ENCODE data around the gene CHADL. TPM values are rescaled to one million over a fixed set of nuclear protein-coding genes. Genes with fewer than 3 reads are reported as not detected.
A peak's percentile ranks its signal among the peaks of the same experiment; 100 is the strongest.
"Not testable (repeated sequence)": the region's sequence is repeated elsewhere in the genome, so short reads cannot be mapped to it uniquely, and the experiment has no call there.

Gene CHADL
- total RNA-seq, 1 experiment from 2014 or later: 1.2 TPM

- CTCF ChIA-PET: no interaction called here
- BruUV-seq (replicated peaks): no TSS peak
- Histone ChIP-seq H2AFZ (ENCODE audit: low read length) (no peak overlapping the region), H3K4me2 (ENCODE audit: low read length) (no peak overlapping the region), H3K4me3 (ENCODE audit: low read length) (no peak overlapping the region), H3K27ac (ENCODE audit: low read length) (no peak overlapping the region), H3K27me3 (ENCODE audit: low read length) (no peaks in the 10 kb centered on the region), H3K9ac (ENCODE audit: low read length) (no peak overlapping the region), H3K9me3 (ENCODE audit: low read length) (no peaks in the 10 kb centered on the region), H4K20me1 (ENCODE audit: low read length) (no peaks in the 10 kb centered on the region), H3K36me3 (ENCODE audit: low read depth, low read length) (no peaks in the 10 kb centered on the region), H3K79me2 (ENCODE audit: low read length) (no peaks in the 10 kb centered on the region), H3K9me2 (replicated peaks; ENCODE audit: low read length) (no peaks in the 10 kb centered on the region), H3F3A (ENCODE audit: low read length, unreplicated experiment) (no peaks in the 10 kb centered on the region), H3K4me1 (ENCODE audit: insufficient read depth, low read length) (peaks cover 11% of the 10 kb centered on the region)
- POLR2A ChIA-PET (ENCODE audit: unreplicated experiment): interaction anchor here (0.6 kb wide), 1 partner anchor 174 kb away, joined by 3 read pairs; no protein-coding TSS in a partner anchor
- TF ChIP-seq, protein P1, sequence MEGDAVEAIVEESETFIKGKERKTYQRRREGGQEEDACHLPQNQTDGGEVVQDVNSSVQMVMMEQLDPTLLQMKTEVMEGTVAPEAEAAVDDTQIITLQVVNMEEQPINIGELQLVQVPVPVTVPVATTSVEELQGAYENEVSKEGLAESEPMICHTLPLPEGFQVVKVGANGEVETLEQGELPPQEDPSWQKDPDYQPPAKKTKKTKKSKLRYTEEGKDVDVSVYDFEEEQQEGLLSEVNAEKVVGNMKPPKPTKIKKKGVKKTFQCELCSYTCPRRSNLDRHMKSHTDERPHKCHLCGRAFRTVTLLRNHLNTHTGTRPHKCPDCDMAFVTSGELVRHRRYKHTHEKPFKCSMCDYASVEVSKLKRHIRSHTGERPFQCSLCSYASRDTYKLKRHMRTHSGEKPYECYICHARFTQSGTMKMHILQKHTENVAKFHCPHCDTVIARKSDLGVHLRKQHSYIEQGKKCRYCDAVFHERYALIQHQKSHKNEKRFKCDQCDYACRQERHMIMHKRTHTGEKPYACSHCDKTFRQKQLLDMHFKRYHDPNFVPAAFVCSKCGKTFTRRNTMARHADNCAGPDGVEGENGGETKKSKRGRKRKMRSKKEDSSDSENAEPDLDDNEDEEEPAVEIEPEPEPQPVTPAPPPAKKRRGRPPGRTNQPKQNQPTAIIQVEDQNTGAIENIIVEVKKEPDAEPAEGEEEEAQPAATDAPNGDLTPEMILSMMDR (conservative IDR thresholded peaks at IDR 0.05; ENCODE audit: low read depth, low read length): no peak
- TF ChIP-seq EZH2phosphoT487 (IDR thresholded peaks at IDR 0.05; ENCODE audit: borderline replicate concordance, low read length): no peak
- TF ChIP-seq EZH2 (IDR thresholded peaks at IDR 0.05; ENCODE audit: low read length, unreplicated experiment): no peak
- ATAC-seq (no peak), DNase-seq (no peak)
- intact Hi-C loops (cut with micrococcal nuclease): no loop called here
Observed at GRCh38 chr22:41184679-41185078, 56.1 kb downstream of the CHADL start.

DNA sequence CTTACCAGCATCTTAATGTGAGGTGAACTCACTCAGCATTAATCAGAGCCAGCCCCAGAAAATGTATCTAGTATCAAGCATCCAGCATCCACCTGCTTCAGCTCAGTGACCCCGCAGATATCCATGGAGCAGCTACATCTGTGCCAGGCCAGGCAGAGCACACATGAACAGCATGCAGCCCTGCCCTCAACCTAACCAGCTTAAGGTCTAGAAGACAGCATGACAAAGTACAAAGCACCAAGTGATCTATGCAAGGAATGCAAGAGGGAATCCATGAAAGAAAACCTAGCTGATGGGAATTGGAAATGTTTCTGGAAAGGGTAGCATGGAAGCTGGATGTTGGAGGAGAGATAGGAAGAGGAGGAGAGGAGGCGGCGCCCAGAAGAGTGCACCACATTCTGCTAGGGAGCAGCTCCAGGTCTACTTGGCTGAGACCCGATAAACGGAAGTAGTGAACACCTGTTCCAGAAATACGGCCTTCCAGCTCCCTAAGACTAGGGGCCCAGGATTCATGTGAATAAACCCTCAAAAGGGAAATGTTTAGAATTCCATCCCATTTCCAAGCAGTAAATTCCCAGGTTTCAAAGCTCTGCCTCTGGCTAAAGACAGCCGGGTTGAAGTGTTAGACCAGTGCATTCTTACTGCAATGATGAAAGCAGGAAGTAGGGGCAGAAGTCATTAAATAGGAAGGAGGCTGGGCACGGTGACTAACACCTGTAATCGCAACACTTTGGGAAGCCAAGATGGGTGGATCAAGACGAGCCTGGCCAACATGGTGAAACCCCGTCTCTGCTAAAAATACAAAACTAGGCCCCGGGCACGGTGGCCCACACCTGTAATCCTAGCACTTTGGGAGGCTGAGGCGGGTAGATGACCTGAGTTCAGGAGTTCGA lies 59.1 kb downstream of the CHADL start:
- H3K4me2 ChIP-seq (ENCODE audit: low read length): no peak overlapping the region
- TF ChIP-seq, protein P1 (conservative IDR thresholded peaks at IDR 0.05; ENCODE audit: low read depth, low read length): no peak
- TF ChIP-seq EZH2 (IDR thresholded peaks at IDR 0.05; ENCODE audit: low read length, unreplicated experiment) (no peak), EZH2phosphoT487 (IDR thresholded peaks at IDR 0.05; ENCODE audit: borderline replicate concordance, low read length) (no peak)
- H3K4me3 ChIP-seq (ENCODE audit: low read length): no peak overlapping the region
- intact Hi-C loops (cut with micrococcal nuclease): no loop called here
- no peak overlapping the region for H3K27ac ChIP-seq (ENCODE audit: low read length)
- H3K36me3 ChIP-seq (ENCODE audit: low read depth, low read length): peaks cover 6% of the 10 kb centered on the region; the same call in 1 of the 2 replicates
- ChIA-PET POLR2A (ENCODE audit: unreplicated experiment) (interaction anchor here (0.6 kb wide), 1 partner anchor 56 kb away, joined by 3 read pairs; no protein-coding TSS in a partner anchor), CTCF (no interaction called here)
- ATAC-seq (peak; percentile 75), DNase-seq (peak; percentile 49)
- no peak overlapping the region for H3K9ac ChIP-seq (ENCODE audit: low read length)
- no peaks in the 10 kb centered on the region for H3F3A ChIP-seq (ENCODE audit: low read length, unreplicated experiment)
- H3K27me3 ChIP-seq (ENCODE audit: low read length): no peaks in the 10 kb centered on the region
- H3K9me2 ChIP-seq (replicated peaks; ENCODE audit: low read length): no peaks in the 10 kb centered on the region
- peaks cover 11% of the 10 kb centered on the region for H3K4me1 ChIP-seq (ENCODE audit: insufficient read depth, low read length)
- no peak overlapping the region for H2AFZ ChIP-seq (ENCODE audit: low read length)
- H3K79me2 ChIP-seq (ENCODE audit: low read length): no peaks in the 10 kb centered on the region
- H3K9me3 ChIP-seq (ENCODE audit: low read length): no peaks in the 10 kb centered on the region
- H4K20me1 ChIP-seq (ENCODE audit: low read length): no peaks in the 10 kb centered on the region
- no TSS peak for BruUV-seq (replicated peaks)

DNA sequence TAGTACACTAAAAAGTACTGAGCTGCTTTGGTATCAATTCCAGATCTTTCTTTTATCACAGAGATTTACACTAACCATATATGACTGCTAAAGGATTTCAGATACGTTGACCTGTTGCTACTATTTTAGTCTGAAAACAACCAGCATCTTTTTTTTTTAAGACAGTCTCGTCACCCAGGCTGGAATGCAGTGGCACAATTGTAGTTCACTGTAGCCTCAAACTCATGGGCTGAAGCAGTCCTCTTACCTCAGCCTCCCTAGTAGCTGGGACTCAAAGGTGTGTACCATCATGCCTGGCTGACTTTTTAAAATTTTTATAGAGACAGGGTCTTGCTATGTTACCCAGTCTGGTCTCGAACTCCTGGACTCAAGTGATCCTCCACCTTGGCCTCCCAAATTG lies 59.8 kb downstream of the CHADL start:
- no TSS peak for BruUV-seq (replicated peaks)
- Histone ChIP-seq H2AFZ (ENCODE audit: low read length) (no peak overlapping the region), H3K4me1 (ENCODE audit: insufficient read depth, low read length) (peaks cover 11% of the 10 kb centered on the region), H3K79me2 (ENCODE audit: low read length) (no peaks in the 10 kb centered on the region), H3F3A (ENCODE audit: low read length, unreplicated experiment) (no peaks in the 10 kb centered on the region), H3K4me3 (ENCODE audit: low read length) (no peak overlapping the region), H4K20me1 (ENCODE audit: low read length) (no peaks in the 10 kb centered on the region), H3K9me3 (ENCODE audit: low read length) (no peaks in the 10 kb centered on the region), H3K27ac (ENCODE audit: low read length) (no peak overlapping the region), H3K9ac (ENCODE audit: low read length) (no peak overlapping the region), H3K9me2 (replicated peaks; ENCODE audit: low read length) (no peaks in the 10 kb centered on the region), H3K36me3 (ENCODE audit: low read depth, low read length) (peaks cover 12% of the 10 kb centered on the region; the same call in 1 of the 2 replicates), H3K27me3 (ENCODE audit: low read length) (no peaks in the 10 kb centered on the region), H3K4me2 (ENCODE audit: low read length) (no peak overlapping the region)
- DNase-seq (no peak), ATAC-seq (no peak)
- ChIA-PET POLR2A (ENCODE audit: unreplicated experiment) (interaction anchor here (0.6 kb wide), 2 partner anchors 57 to 440 kb away, joined by 3 read pairs; partner anchors contain the start of gene XRCC6), CTCF (no interaction called here)
- TF ChIP-seq EZH2phosphoT487 (IDR thresholded peaks at IDR 0.05; ENCODE audit: borderline replicate concordance, low read length) (no peak), EZH2 (IDR thresholded peaks at IDR 0.05; ENCODE audit: low read length, unreplicated experiment) (no peak)
- TF ChIP-seq, protein P1 (conservative IDR thresholded peaks at IDR 0.05; ENCODE audit: low read depth, low read length): no peak
- intact Hi-C loops (cut with micrococcal nuclease): no loop called here

- H3K4me2 ChIP-seq (ENCODE audit: low read length); intact Hi-C loops (cut with micrococcal nuclease); BruUV-seq (replicated peaks); H3K27ac ChIP-seq (ENCODE audit: low read length); H3K27me3 ChIP-seq (ENCODE audit: low read length); H3K9me2 ChIP-seq (replicated peaks; ENCODE audit: low read length); H3K4me3 ChIP-seq (ENCODE audit: low read length); H2AFZ ChIP-seq (ENCODE audit: low read length); H3K79me2 ChIP-seq (ENCODE audit: low read length); DNase-seq; ATAC-seq; H3K9ac ChIP-seq (ENCODE audit: low read length); H4K20me1 ChIP-seq (ENCODE audit: low read length); H3F3A ChIP-seq (ENCODE audit: low read length, unreplicated experiment); H3K9me3 ChIP-seq (ENCODE audit: low read length): not testable (repeated sequence)
- ChIA-PET POLR2A (ENCODE audit: unreplicated experiment) (interaction anchor here (0.6 kb wide), 1 partner anchor 441 kb away, joined by 3 read pairs; the partner anchor contains the start of gene XRCC6), CTCF (interaction anchor here (0.6 kb wide), 1 partner anchor 177 kb away, joined by 3 read pairs; no protein-coding TSS in a partner anchor)
- Histone ChIP-seq H3K4me1 (ENCODE audit: insufficient read depth, low read length) (peaks cover 11% of the 10 kb centered on the region), H3K36me3 (ENCODE audit: low read depth, low read length) (peaks cover 12% of the 10 kb centered on the region; the same call in 1 of the 2 replicates)
Observed at GRCh38 chr22:41180362-41180761, 60.4 kb downstream of the CHADL start.

All from PC-3 (cell line).